ENCODE results near the gene MAP2K7.
A peak's percentile ranks its signal among the peaks of the same experiment; 100 is the strongest.

MAP2K7 gene

GRCh38 chr19:7925171-7925851, 21.6 kb downstream of the MAP2K7 start (continued):
- TF ChIP-seq, protein P1, sequence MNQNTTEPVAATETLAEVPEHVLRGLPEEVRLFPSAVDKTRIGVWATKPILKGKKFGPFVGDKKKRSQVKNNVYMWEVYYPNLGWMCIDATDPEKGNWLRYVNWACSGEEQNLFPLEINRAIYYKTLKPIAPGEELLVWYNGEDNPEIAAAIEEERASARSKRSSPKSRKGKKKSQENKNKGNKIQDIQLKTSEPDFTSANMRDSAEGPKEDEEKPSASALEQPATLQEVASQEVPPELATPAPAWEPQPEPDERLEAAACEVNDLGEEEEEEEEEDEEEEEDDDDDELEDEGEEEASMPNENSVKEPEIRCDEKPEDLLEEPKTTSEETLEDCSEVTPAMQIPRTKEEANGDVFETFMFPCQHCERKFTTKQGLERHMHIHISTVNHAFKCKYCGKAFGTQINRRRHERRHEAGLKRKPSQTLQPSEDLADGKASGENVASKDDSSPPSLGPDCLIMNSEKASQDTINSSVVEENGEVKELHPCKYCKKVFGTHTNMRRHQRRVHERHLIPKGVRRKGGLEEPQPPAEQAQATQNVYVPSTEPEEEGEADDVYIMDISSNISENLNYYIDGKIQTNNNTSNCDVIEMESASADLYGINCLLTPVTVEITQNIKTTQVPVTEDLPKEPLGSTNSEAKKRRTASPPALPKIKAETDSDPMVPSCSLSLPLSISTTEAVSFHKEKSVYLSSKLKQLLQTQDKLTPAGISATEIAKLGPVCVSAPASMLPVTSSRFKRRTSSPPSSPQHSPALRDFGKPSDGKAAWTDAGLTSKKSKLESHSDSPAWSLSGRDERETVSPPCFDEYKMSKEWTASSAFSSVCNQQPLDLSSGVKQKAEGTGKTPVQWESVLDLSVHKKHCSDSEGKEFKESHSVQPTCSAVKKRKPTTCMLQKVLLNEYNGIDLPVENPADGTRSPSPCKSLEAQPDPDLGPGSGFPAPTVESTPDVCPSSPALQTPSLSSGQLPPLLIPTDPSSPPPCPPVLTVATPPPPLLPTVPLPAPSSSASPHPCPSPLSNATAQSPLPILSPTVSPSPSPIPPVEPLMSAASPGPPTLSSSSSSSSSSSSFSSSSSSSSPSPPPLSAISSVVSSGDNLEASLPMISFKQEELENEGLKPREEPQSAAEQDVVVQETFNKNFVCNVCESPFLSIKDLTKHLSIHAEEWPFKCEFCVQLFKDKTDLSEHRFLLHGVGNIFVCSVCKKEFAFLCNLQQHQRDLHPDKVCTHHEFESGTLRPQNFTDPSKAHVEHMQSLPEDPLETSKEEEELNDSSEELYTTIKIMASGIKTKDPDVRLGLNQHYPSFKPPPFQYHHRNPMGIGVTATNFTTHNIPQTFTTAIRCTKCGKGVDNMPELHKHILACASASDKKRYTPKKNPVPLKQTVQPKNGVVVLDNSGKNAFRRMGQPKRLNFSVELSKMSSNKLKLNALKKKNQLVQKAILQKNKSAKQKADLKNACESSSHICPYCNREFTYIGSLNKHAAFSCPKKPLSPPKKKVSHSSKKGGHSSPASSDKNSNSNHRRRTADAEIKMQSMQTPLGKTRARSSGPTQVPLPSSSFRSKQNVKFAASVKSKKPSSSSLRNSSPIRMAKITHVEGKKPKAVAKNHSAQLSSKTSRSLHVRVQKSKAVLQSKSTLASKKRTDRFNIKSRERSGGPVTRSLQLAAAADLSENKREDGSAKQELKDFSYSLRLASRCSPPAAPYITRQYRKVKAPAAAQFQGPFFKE (tag by site-specific recombination; IDR thresholded peaks at IDR 0.05; ENCODE audit: borderline replicate concordance) = no peak
- no peak for TF ChIP-seq ZNF416 (tag by site-specific recombination; IDR thresholded peaks at IDR 0.05)
- no peak for TF ChIP-seq ZNF843 (tag by site-specific recombination; IDR thresholded peaks at IDR 0.05)
- TF ChIP-seq, protein P2, sequence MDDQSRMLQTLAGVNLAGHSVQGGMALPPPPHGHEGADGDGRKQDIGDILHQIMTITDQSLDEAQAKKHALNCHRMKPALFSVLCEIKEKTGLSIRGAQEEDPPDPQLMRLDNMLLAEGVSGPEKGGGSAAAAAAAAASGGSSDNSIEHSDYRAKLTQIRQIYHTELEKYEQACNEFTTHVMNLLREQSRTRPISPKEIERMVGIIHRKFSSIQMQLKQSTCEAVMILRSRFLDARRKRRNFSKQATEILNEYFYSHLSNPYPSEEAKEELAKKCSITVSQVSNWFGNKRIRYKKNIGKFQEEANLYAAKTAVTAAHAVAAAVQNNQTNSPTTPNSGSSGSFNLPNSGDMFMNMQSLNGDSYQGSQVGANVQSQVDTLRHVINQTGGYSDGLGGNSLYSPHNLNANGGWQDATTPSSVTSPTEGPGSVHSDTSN (CRISPR knock-in tag; IDR thresholded peaks at IDR 0.05) = peak; percentile 95
- TF ChIP-seq TCF7L2 (IDR thresholded peaks at IDR 0.05; ENCODE audit: borderline replicate concordance, low read depth, low read length) = no peak
- TF ChIP-seq PRDM1 (tag by site-specific recombination; IDR thresholded peaks at IDR 0.05) = no peak
- no peak for TF ChIP-seq ZNF214 (tag by site-specific recombination; IDR thresholded peaks at IDR 0.05; ENCODE audit: borderline replicate concordance)
- TF ChIP-seq HIC1 (tag by site-specific recombination; IDR thresholded peaks at IDR 0.05) = no peak
- TF ChIP-seq ZNF654 (tag by site-specific recombination; IDR thresholded peaks at IDR 0.05; ENCODE audit: low read depth) = no peak
- TF ChIP-seq ZNF558 (tag by site-specific recombination; IDR thresholded peaks at IDR 0.05) = no peak
- TF ChIP-seq HOXD13 (CRISPR knock-in tag; IDR thresholded peaks at IDR 0.05; ENCODE audit: borderline replicate concordance) = no peak
- no peak for TF ChIP-seq ZBTB21 (tag by site-specific recombination; IDR thresholded peaks at IDR 0.05)
- TF ChIP-seq ZNF169 (tag by site-specific recombination; IDR thresholded peaks at IDR 0.05) = no peak
- TF ChIP-seq, protein P3, sequence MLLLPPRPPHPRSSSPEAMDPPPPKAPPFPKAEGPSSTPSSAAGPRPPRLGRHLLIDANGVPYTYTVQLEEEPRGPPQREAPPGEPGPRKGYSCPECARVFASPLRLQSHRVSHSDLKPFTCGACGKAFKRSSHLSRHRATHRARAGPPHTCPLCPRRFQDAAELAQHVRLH (tag by site-specific recombination; IDR thresholded peaks at IDR 0.05) = no peak
- TF ChIP-seq ZSCAN16 (tag by site-specific recombination; IDR thresholded peaks at IDR 0.05) = no peak
- TF ChIP-seq ZNF701 (tag by site-specific recombination; IDR thresholded peaks at IDR 0.05) = no peak
- TF ChIP-seq BCL11A (tag by site-specific recombination; IDR thresholded peaks at IDR 0.05; ENCODE audit: low read depth) = no peak
- peak; percentile 95 for TF ChIP-seq CTCF (tag by site-specific recombination; IDR thresholded peaks at IDR 0.05)
- TF ChIP-seq RBAK (tag by site-specific recombination; IDR thresholded peaks at IDR 0.05) = no peak
- peak; percentile 53; the same call in 1 of the 2 replicates for TF ChIP-seq PATZ1 (tag by site-specific recombination; IDR thresholded peaks at IDR 0.05)
- TF ChIP-seq, protein P4, sequence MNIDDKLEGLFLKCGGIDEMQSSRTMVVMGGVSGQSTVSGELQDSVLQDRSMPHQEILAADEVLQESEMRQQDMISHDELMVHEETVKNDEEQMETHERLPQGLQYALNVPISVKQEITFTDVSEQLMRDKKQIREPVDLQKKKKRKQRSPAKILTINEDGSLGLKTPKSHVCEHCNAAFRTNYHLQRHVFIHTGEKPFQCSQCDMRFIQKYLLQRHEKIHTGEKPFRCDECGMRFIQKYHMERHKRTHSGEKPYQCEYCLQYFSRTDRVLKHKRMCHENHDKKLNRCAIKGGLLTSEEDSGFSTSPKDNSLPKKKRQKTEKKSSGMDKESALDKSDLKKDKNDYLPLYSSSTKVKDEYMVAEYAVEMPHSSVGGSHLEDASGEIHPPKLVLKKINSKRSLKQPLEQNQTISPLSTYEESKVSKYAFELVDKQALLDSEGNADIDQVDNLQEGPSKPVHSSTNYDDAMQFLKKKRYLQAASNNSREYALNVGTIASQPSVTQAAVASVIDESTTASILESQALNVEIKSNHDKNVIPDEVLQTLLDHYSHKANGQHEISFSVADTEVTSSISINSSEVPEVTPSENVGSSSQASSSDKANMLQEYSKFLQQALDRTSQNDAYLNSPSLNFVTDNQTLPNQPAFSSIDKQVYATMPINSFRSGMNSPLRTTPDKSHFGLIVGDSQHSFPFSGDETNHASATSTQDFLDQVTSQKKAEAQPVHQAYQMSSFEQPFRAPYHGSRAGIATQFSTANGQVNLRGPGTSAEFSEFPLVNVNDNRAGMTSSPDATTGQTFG (tag by site-specific recombination; IDR thresholded peaks at IDR 0.05; ENCODE audit: borderline replicate concordance) = no peak
- peak; percentile 90 for TF ChIP-seq ZFHX2 (tag by site-specific recombination; conservative IDR thresholded peaks at IDR 0.05)
- no peak for TF ChIP-seq ZFP3 (tag by site-specific recombination; IDR thresholded peaks at IDR 0.05; ENCODE audit: low read depth)
- TF ChIP-seq ZNF311 (tag by site-specific recombination; IDR thresholded peaks at IDR 0.05; ENCODE audit: borderline replicate concordance) = no peak

All from HEK293 (cell line).